Panc1 (cell line): ENCODE results near the gene MAP2K6. TPM values are rescaled to one million over a fixed set of nuclear protein-coding genes. Genes with fewer than 3 reads are reported as not detected.

Source experiments
- ATAC-seq: fragments of 200-7000 bp; cut with Tn5 transposase; 2 replicates; pipeline ENCODE4 v1.9.1; 2020; ENCODE audit warnings: mild to moderate bottlenecking, moderate library complexity
- BruUV-seq: library from RNA; stranded (reverse); fragments of 400-500 nt; replicated peaks from 2 replicates; lab custom pipeline; 2021; lab: Mats Ljungman, UMichigan
- CTCF ChIA-PET: fragments of 300-600 bp; sonication (Branson Sonifier 250); formaldehyde crosslinking; loops from one replicate; lab custom pipeline; 2022; ENCODE audit warnings: antibody characterized with exemption; lab: Charles Lee
- POLR2A ChIA-PET: fragments of 300-600 bp; sonication (Branson Sonifier 250); formaldehyde crosslinking; loops from one replicate; lab custom pipeline; 2022; ENCODE audit warnings: antibody characterized with exemption; lab: Charles Lee
- DNase-seq: peaks from one replicate; pipeline ENCODE4 v3.0.0-alpha.2; 2010; ENCODE audit warnings: low read depth, low spot score
- H3K27ac ChIP-seq: 2 replicates; pipeline ENCODE4 v1.5.1; 2011; ENCODE audit warnings: mild to moderate bottlenecking, low read length, inconsistent platforms
- H3K27me3 ChIP-seq: fragments of 200-500 bp; sonication (Bioruptor generic); 2 replicates; pipeline ENCODE4 v1.6.0; 2014; ENCODE audit warnings: low read length, inconsistent platforms; ENCODE audit not compliant: control insufficient read depth, insufficient read depth
- H3K36me3 ChIP-seq: fragments of 200-500 bp; sonication (Bioruptor generic); 2 replicates; pipeline ENCODE4 v1.5.1; 2014; ENCODE audit warnings: inconsistent platforms, mild to moderate bottlenecking, low read length, moderate library complexity; ENCODE audit not compliant: control insufficient read depth, insufficient read depth
- H3K4me1 ChIP-seq: 2 replicates; pipeline ENCODE4 v1.5.1; 2011; ENCODE audit warnings: inconsistent platforms, mild to moderate bottlenecking, low read length, moderate library complexity; ENCODE audit not compliant: control insufficient read depth, insufficient read depth
- H3K4me3 ChIP-seq, 2 experiments: 2 replicates each; pipeline ENCODE4 v1.5.1; 2011 to 2012; ENCODE audit warnings: low read depth in 2 of 2, low read length in 2 of 2, mild to moderate bottlenecking in 2 of 2, inconsistent platforms in 1 of 2, moderate library complexity in 1 of 2
- H3K9me3 ChIP-seq: fragments of 200-500 bp; sonication (Bioruptor generic); 2 replicates; pipeline ENCODE4 v1.5.1; 2014; ENCODE audit warnings: low read depth, mild to moderate bottlenecking, inconsistent platforms, low read length, moderate library complexity; ENCODE audit not compliant: control insufficient read depth, insufficient read depth
- CTCF ChIP-seq: fragments of 450-650 bp; IDR thresholded peaks from 2 replicates; pipeline ENCODE4 v1.5.1; 2017; ENCODE audit warnings: mild to moderate bottlenecking
- POLR2AphosphoS5 ChIP-seq: IDR thresholded peaks from 2 replicates; pipeline ENCODE4 v1.6.1; 2012; ENCODE audit warnings: mild to moderate bottlenecking, low read depth, low read length, moderate library complexity
- REST ChIP-seq, 2 experiments: IDR thresholded peaks; 2 replicates each; pipeline ENCODE4 v1.6.1; 2011 to 2012; ENCODE audit warnings: low read depth in 2 of 2, control low read depth in 1 of 2, low read length in 1 of 2, mild to moderate bottlenecking in 1 of 2, moderate library complexity in 1 of 2; ENCODE audit not compliant: insufficient read depth in 1 of 2
- SIN3A ChIP-seq: IDR thresholded peaks from 2 replicates; pipeline ENCODE4 v1.6.1; 2012; ENCODE audit warnings: low read depth, mild to moderate bottlenecking, low read length, moderate library complexity, borderline replicate concordance; ENCODE audit not compliant: insufficient read depth
- TCF7L2 ChIP-seq: IDR thresholded peaks from 2 replicates; pipeline ENCODE4 v1.6.1; 2011; ENCODE audit warnings: mild to moderate bottlenecking, low read depth, low read length, inconsistent platforms
- in situ Hi-C: cut with HindIII; loops from 2 replicates; pipeline ENCODE4 v1.10.0; 2016; ENCODE audit warnings: low sequenced_read_pairs, low pct_unique_long_range_greater_than_20kb
- intact Hi-C: fragments of 100-400 bp; cut with micrococcal nuclease; formaldehyde crosslinking; loops from one replicate; pipeline ENCODE4 v1.10.0; 2022; ENCODE audit not compliant: unreplicated experiment
- total RNA-seq: library from RNA; stranded (reverse); gene quantifications from one replicate; pipeline ENCODE4 v1.2.1, GENCODE V29; 2021; ENCODE audit not compliant: unreplicated experiment

MAP2K6 gene
- total RNA-seq, 1 experiment from 2014 or later, result 11.8 TPM

- Histone ChIP-seq H3K9me3 (no peaks in the 10 kb centered on the region), H3K27me3 (no peaks in the 10 kb centered on the region), H3K4me1 (peaks cover 25% of the 10 kb centered on the region), H3K36me3 (no peaks in the 10 kb centered on the region), H3K4me3 (no peak overlapping the region), H3K27ac (peak overlapping the region; percentile 11; the same call in 1 of the 2 replicates)
- ChIA-PET POLR2A (no interaction called here), CTCF (interaction anchor here (0.5 kb wide), 1 partner anchor 7 kb away, joined by 3 read pairs; no protein-coding TSS in a partner anchor)
- no peak for TF ChIP-seq CTCF
- no peak for TF ChIP-seq POLR2AphosphoS5
- TF ChIP-seq SIN3A, result no peak
- TF ChIP-seq TCF7L2, result peak; percentile 69
- TF ChIP-seq REST (IDR thresholded peaks at IDR 0.05; ENCODE audit: insufficient read depth in 1 of 2, low read depth in 2 of 2, low read length in 1 of 2), result no peak
- intact Hi-C loops, result no loop called here
- DNase-seq (no peak), ATAC-seq (no peak)
- in situ Hi-C loops, result no loop called here
- BruUV-seq, result no TSS peak
Observed at GRCh38 chr17:69499318-69499717, 84.8 kb downstream of the MAP2K6 start.

GRCh38 chr17:69500911-69501429, 86.5 kb downstream of the MAP2K6 start:
- no peak for TF ChIP-seq CTCF
- TF ChIP-seq TCF7L2, result peak; percentile 96
- no peak for TF ChIP-seq SIN3A
- TF ChIP-seq REST (IDR thresholded peaks at IDR 0.05; ENCODE audit: insufficient read depth in 1 of 2, low read depth in 2 of 2, low read length in 1 of 2), result no peak; a peak in 1 of 4 replicates
- TF ChIP-seq POLR2AphosphoS5, result no peak
- Histone ChIP-seq H3K27ac (peak overlapping the region; percentile 77), H3K27me3 (no peaks in the 10 kb centered on the region), H3K9me3 (no peaks in the 10 kb centered on the region), H3K4me1 (peaks cover 25% of the 10 kb centered on the region), H3K4me3 (peak overlapping the region in 1 of 2 experiments; percentile 44; a peak in 1 of 4 replicates), H3K36me3 (no peaks in the 10 kb centered on the region)
- no TSS peak for BruUV-seq
- intact Hi-C loops (no loop called here), in situ Hi-C loops (no loop called here)
- POLR2A ChIA-PET, result no interaction called here
- CTCF ChIA-PET, result interaction anchor here (0.5 to 0.6 kb wide), 2 partner anchors 22 to 35 kb away, joined by 5 read pairs; no protein-coding TSS in a partner anchor
- no peak for DNase-seq
- peak; percentile 64; the same call in 1 of the 2 replicates for ATAC-seq
